ENCODE results near the gene ALDH18A1. TPM values are rescaled to one million over a fixed set of nuclear protein-coding genes. Genes with fewer than 3 reads are reported as not detected.

ALDH18A1 gene
- total RNA-seq, 1 donor from 2014 or later, result 135 TPM

GRCh38 chr10:95573964-95574604, 82.4 kb downstream of the ALDH18A1 start:
- Mint-ChIP-seq H3K27me3 (peaks cover 27% of the 10 kb centered on the region), H3K9me3 (ENCODE audit: low read depth) (no peaks in the 10 kb centered on the region), H3K36me3 (ENCODE audit: insufficient read depth) (no peaks in the 10 kb centered on the region), H3K27ac (no peak overlapping the region), H3K4me3 (ENCODE audit: low read depth) (no peak overlapping the region), H3K4me1 (ENCODE audit: low read depth) (no peaks in the 10 kb centered on the region)
- TF ChIP-seq CTCF (IDR thresholded peaks at IDR 0.05; ENCODE audit: unreplicated experiment), result no peak
- DNase-seq (ENCODE audit: low spot score, unreplicated experiment), result no peak

GRCh38 chr10:95573527-95573926, 83.0 kb downstream of the ALDH18A1 start:
- H3K36me3 Mint-ChIP-seq (ENCODE audit: insufficient read depth), result no peaks in the 10 kb centered on the region
- no peak overlapping the region for H3K4me3 Mint-ChIP-seq (ENCODE audit: low read depth)
- no peak overlapping the region for H3K27ac Mint-ChIP-seq
- DNase-seq (ENCODE audit: low spot score, unreplicated experiment), result no peak
- H3K9me3 Mint-ChIP-seq (ENCODE audit: low read depth), result no peaks in the 10 kb centered on the region
- no peak for TF ChIP-seq CTCF (IDR thresholded peaks at IDR 0.05; ENCODE audit: unreplicated experiment)
- no peaks in the 10 kb centered on the region for H3K4me1 Mint-ChIP-seq (ENCODE audit: low read depth)
- peaks cover 23% of the 10 kb centered on the region for H3K27me3 Mint-ChIP-seq

- Mint-ChIP-seq H3K9me3 (ENCODE audit: low read depth) (no peaks in the 10 kb centered on the region), H3K4me3 (ENCODE audit: low read depth) (no peak overlapping the region), H3K36me3 (ENCODE audit: insufficient read depth) (no peaks in the 10 kb centered on the region), H3K4me1 (ENCODE audit: low read depth) (peaks cover 1% of the 10 kb centered on the region), H3K27me3 (peaks cover 24% of the 10 kb centered on the region), H3K27ac (no peak overlapping the region)
- TF ChIP-seq CTCF (IDR thresholded peaks at IDR 0.05; ENCODE audit: unreplicated experiment), result no peak
- DNase-seq (ENCODE audit: low spot score, unreplicated experiment), result no peak
These were observed 84.2 kb downstream of the ALDH18A1 start for GRCh38 chr10:95572131-95572820.

- Mint-ChIP-seq H3K36me3 (ENCODE audit: insufficient read depth) (no peaks in the 10 kb centered on the region), H3K4me3 (ENCODE audit: low read depth) (no peak overlapping the region), H3K27ac (no peak overlapping the region), H3K27me3 (peaks cover 24% of the 10 kb centered on the region), H3K9me3 (ENCODE audit: low read depth) (no peaks in the 10 kb centered on the region), H3K4me1 (ENCODE audit: low read depth) (peaks cover 1% of the 10 kb centered on the region)
- no peak for DNase-seq (ENCODE audit: low spot score, unreplicated experiment)
- no peak for TF ChIP-seq CTCF (IDR thresholded peaks at IDR 0.05; ENCODE audit: unreplicated experiment)
These were observed 85.1 kb downstream of the ALDH18A1 start for GRCh38 chr10:95571390-95571789.

- TF ChIP-seq CTCF (IDR thresholded peaks at IDR 0.05; ENCODE audit: unreplicated experiment), result no peak
- DNase-seq (ENCODE audit: low spot score, unreplicated experiment), result no peak
These were observed 87.1 kb downstream of the ALDH18A1 start for GRCh38 chr10:95569368-95569767.

More at GRCh38 chr10:95569368-95569767, 87.1 kb downstream of the ALDH18A1 start:
- Mint-ChIP-seq H3K36me3 (ENCODE audit: insufficient read depth) (no peaks in the 10 kb centered on the region), H3K4me1 (ENCODE audit: low read depth) (peaks cover 5% of the 10 kb centered on the region), H3K4me3 (ENCODE audit: low read depth) (no peak overlapping the region), H3K9me3 (ENCODE audit: low read depth) (no peaks in the 10 kb centered on the region), H3K27ac (no peak overlapping the region), H3K27me3 (peaks cover 27% of the 10 kb centered on the region)

All from progenitor cell of endocrine pancreas (in vitro differentiated cells).